ENCODE data around the gene PSMG3. TPM values are rescaled to one million over a fixed set of nuclear protein-coding genes. Genes with fewer than 3 reads are reported as not detected.
A peak's percentile ranks its signal among the peaks of the same experiment; 100 is the strongest.

Gene PSMG3
- total RNA-seq, 1 experiment from 2014 or later: 49.8 TPM

DNA sequence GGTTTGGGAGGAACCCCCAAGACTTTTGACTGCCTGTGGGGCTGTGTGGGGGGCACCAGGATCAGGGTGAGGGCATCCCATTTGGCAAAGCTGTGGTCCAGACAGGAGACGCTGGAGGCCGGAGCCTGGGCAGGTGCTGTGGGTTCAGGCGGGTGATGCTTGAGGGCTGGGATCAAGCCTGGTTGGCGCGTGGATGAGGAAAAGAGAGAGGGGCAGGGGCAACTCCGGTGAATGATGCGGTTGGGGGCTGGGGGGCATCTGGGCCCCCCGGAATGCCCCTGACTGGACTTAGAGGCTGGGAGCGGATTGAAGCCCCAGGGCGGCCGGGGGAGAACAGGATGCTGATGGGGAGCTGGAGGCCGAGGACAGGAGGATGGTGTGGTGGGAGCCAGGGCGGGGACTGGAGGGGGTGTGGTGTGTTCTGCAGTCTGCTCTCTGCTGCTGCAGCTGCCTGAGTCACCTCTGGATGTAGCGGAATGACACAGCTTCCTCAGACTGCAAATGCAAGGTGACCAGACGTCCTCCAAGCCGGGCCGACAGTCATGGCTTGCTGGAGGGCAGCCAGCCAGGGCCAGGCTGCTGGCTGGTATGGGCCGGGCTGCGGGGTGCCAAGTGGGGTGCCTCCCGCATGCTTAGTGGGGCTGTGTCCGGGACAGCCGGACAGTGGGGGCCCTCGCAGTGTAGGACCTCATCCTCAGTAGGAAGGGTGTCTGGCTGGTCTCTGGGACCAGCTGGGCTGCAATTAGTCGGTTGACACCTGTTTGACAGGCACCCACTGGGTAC, 36.1 kb downstream of the PSMG3 start:
- Histone ChIP-seq H3K36me3 (replicated peaks; ENCODE audit: control insufficient read depth, insufficient read depth, low read length) (no peaks in the 10 kb centered on the region), H3K27me3 (ENCODE audit: control insufficient read depth, insufficient read depth, low read length) (no peaks in the 10 kb centered on the region; the same call in 1 of the 2 replicates), H3K4me3 (ENCODE audit: insufficient read depth, low read depth, low read length) (no peak overlapping the region)
- peak; percentile 55 for DNase-seq

DNA sequence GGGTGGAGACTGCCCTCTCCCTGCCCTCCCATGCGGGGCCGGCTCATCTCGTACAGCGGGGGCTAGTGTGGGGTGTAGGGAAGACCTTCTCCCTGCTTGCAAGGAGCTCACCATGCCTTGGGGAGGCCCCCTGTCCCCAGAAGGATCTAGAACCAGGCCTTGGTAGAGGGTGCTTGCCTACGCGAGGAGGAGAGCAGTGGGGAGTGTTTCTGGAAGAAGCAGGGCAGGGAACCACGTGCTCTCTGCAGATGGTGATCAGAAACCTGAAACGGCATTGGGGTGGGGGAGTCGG, 36.6 kb downstream of the PSMG3 start:
- Histone ChIP-seq H3K4me3 (ENCODE audit: insufficient read depth, low read depth, low read length) (no peak overlapping the region), H3K36me3 (replicated peaks; ENCODE audit: control insufficient read depth, insufficient read depth, low read length) (no peaks in the 10 kb centered on the region), H3K27me3 (ENCODE audit: control insufficient read depth, insufficient read depth, low read length) (no peaks in the 10 kb centered on the region; the same call in 1 of the 2 replicates)
- no peak for DNase-seq

DNA sequence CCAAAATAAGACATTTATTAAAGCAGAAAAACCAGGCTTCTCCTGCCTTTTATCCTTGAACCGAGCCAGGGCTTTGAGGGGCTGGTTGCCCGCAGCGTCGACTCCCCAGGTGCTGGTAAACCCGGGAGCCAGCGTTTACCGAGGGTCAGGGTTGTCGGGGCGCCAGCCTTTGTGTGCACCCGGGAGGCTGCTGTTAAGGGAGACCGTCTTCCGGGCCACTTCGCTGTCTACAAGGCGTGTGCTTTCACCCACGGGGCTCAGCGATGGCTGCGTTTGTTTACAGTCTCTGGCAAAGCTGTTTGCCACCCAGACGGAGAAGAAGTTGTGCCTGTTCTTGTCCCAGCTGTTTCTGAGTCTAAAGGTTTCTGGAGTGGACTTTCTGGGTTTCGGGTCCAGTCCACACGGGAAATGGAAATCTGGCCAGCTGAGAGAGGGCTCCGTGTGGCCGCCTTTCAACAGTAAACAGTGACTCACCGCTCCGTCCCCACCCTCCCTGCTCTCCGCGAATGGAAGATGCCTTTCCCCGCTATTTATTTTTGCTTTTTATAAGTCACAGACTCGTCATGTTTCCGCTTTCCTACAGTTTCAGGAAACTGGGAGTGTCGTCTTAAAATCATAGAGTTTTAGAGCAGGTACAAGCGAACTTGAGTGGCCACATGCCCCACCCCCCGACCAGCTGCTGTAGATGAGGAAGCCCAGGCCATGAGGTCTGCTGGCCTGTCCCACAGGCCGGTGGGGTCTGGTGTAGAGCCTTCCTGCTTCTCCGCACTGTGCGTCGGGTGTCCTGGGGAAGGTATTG, 37.2 kb downstream of the PSMG3 start:
- peak; percentile 70 for DNase-seq
- Histone ChIP-seq H3K36me3 (replicated peaks; ENCODE audit: control insufficient read depth, insufficient read depth, low read length) (no peaks in the 10 kb centered on the region), H3K27me3 (ENCODE audit: control insufficient read depth, insufficient read depth, low read length) (no peaks in the 10 kb centered on the region; the same call in 1 of the 2 replicates), H3K4me3 (ENCODE audit: insufficient read depth, low read depth, low read length) (peak overlapping the region; percentile 3; the same call in 1 of the 2 replicates)

DNA sequence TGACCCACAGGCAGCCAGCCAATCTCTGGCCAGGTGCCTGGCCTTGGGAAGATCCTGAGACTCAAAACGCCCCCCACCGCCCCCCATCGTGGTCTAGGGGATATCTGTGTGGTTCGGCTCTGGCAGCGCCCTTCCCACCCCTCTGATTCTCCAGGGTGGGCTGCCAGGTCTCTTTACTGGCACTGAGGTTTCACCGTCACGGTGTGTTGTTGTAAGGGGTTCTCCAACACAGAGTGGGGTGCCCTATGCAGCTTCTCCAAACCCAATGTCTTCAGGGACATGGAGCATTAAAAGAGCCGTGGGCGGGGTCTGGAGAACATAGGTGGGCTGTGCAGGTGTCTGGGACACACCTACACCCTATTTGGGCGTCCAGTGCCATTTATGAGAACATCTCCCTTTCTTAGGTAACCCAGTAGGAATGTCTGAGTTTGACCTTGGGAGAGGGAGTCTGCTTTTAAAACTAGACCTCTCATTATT, 37.8 kb downstream of the PSMG3 start:
- H3K27me3 ChIP-seq (ENCODE audit: control insufficient read depth, insufficient read depth, low read length): no peaks in the 10 kb centered on the region; the same call in 1 of the 2 replicates
- H3K4me3 ChIP-seq (ENCODE audit: insufficient read depth, low read depth, low read length): peak overlapping the region; percentile 3; the same call in 1 of the 2 replicates
- DNase-seq: no peak
- no peaks in the 10 kb centered on the region for H3K36me3 ChIP-seq (replicated peaks; ENCODE audit: control insufficient read depth, insufficient read depth, low read length)

DNA sequence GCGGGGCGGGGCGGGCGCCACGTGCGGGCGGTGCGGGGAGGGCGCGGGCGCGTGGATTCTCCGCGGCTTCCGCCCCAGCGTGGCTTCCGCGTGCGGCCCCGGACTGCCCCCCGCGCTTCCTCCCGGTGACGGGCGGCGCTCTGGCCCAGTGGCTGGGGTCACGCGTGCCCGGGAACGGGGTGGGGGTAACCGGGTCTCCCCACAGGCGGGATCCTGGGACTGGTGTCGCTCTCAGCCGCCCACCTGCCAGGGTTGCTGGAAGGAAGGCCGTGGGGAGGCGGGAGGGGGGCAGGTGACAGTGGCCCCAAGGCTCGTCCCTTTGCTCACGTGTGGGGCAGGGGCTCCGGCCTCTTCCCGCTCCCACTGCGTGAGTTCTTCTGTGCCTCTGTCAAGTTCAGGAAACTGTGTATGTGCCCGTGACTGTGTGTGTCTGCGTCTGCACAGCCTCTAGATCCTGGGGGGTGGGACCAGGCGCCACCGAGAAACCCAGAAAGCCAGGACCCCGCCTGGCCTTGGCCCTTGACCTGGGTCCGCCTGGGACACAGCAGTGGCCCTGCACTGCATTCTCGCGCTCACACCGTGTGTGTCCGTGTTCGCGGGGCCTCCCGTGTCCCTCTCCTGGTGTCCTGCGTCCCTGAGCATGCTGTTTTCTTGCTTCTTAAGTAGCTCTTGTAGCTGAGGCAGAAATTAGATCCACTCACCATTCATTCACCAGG, 38.4 kb downstream of the PSMG3 start:
- Histone ChIP-seq H3K36me3 (replicated peaks; ENCODE audit: control insufficient read depth, insufficient read depth, low read length) (no peaks in the 10 kb centered on the region), H3K4me3 (ENCODE audit: insufficient read depth, low read depth, low read length) (peak overlapping the region; percentile 38), H3K27me3 (ENCODE audit: control insufficient read depth, insufficient read depth, low read length) (peaks cover under 1% of the 10 kb centered on the region; the same call in 1 of the 2 replicates)
- peak; percentile 82 for DNase-seq

DNA sequence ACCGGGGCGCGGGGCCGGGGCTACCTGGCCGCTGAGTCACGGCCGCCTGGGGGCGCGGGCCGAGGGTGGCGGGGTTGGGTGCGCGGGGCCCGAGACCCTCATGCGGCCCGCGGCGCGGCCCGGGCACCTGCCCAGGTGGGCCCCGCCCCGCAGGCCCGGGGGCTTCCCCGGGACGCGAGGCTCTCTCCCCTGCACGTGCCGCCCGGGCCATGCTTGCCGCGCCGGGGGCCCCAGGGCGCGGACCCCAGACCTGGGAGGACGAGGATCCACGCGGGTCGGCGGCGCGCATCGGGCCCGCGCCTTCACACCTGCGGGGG, 38.9 kb downstream of the PSMG3 start:
- Histone ChIP-seq H3K27me3 (ENCODE audit: control insufficient read depth, insufficient read depth, low read length) (peaks cover 2% of the 10 kb centered on the region; the same call in 1 of the 2 replicates), H3K36me3 (replicated peaks; ENCODE audit: control insufficient read depth, insufficient read depth, low read length) (no peaks in the 10 kb centered on the region), H3K4me3 (ENCODE audit: insufficient read depth, low read depth, low read length) (peak overlapping the region; percentile 38)
- peak; percentile 91 for DNase-seq

DNA sequence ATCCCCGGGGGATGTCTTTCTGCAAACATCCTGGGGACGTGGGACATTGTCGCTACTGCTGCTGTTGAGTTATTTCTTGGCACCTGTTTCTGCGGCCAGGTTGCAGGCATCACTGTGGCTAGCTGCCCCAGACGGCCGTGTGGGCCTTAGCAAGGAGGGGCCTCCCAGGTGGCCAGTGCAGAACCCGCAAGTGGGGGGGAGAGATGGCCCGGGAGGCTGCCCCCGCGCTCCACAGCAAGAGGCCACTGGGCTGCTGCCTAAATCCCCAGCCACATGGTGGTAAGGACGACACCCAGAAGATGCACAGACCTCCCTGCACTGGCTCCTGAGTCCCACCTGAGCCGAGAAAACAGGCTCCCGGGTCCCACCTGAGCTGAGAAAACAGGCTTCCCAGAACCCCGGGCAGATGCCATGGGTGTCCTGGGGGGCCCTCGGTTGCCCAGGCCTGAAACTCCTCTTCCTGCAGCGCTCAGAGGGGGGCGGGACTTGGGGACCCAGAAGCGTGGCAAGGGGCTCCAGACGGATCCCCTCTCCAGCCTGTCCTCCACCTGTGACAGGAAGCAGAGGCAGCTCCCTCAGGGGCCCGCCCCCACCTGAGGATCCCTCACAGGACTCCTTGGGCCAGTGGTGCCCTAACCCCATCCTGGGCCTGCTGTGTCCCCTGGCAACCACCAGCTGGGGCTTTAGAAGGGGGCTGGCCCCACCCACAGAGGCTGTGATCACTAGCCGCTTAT, 40.3 kb downstream of the PSMG3 start:
- DNase-seq: peak; percentile 69
- Histone ChIP-seq H3K27me3 (ENCODE audit: control insufficient read depth, insufficient read depth, low read length) (peaks cover 2% of the 10 kb centered on the region; the same call in 1 of the 2 replicates), H3K36me3 (replicated peaks; ENCODE audit: control insufficient read depth, insufficient read depth, low read length) (no peaks in the 10 kb centered on the region), H3K4me3 (ENCODE audit: insufficient read depth, low read depth, low read length) (no peak overlapping the region)

DNA sequence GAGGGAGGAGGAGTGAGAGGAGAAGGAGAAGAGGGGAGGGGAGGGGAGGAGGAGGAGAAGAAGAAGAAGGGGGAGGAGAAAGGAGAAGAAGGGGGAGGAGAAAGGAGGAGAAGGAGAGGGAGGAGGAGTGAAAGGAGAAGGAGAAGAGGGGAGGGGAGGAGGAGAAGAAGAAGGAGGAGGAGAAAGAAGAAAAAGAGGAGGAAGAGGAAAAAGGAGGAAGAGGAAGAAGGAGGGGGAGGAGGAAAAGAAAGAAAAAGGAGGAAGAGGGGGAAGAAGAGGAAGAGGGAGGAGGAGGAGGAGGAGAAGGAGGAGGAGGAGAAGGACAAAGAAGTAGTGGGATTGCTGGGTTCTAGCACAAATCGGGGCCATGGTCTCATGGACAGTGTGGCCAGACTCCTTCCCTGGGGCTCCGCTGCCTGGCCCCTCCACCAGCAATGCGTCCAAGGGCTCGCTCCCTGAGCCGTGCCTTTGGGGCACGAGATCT, 43.5 kb downstream of the PSMG3 start:
- no peak for DNase-seq

DNA sequence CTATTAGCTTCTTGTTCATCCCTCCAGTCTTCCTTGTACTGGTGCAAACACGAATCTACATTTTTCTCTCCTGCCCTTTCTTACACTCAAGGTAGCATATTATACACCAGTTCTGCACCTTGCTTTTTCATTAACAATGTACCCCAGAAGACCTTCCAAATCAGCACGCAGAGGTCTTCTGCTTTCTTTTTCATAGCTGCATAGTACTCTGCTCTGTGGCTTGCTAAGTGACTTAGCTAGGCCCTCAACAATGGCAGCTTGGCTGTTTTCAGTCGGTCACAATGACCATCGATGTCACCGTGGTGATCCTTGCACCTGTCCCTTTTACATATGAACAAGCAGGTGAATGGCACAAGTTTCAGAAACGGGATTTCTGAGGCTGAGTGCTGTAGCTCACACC, 44.4 kb downstream of the PSMG3 start:
- peaks cover 2% of the 10 kb centered on the region; the same call in 1 of the 2 replicates for H3K27me3 ChIP-seq (ENCODE audit: control insufficient read depth, insufficient read depth, low read length)
- no peak for DNase-seq
- no peak overlapping the region for H3K4me3 ChIP-seq (ENCODE audit: insufficient read depth, low read depth, low read length)
- H3K36me3 ChIP-seq (replicated peaks; ENCODE audit: control insufficient read depth, insufficient read depth, low read length): no peaks in the 10 kb centered on the region

More for the DNA sequence above, 43.5 kb downstream of the PSMG3 start:
- Histone ChIP-seq H3K36me3 (replicated peaks; ENCODE audit: control insufficient read depth, insufficient read depth, low read length) (no peaks in the 10 kb centered on the region), H3K4me3 (ENCODE audit: insufficient read depth, low read depth, low read length) (no peak overlapping the region), H3K27me3 (ENCODE audit: control insufficient read depth, insufficient read depth, low read length) (peaks cover 2% of the 10 kb centered on the region; the same call in 1 of the 2 replicates)

DNA sequence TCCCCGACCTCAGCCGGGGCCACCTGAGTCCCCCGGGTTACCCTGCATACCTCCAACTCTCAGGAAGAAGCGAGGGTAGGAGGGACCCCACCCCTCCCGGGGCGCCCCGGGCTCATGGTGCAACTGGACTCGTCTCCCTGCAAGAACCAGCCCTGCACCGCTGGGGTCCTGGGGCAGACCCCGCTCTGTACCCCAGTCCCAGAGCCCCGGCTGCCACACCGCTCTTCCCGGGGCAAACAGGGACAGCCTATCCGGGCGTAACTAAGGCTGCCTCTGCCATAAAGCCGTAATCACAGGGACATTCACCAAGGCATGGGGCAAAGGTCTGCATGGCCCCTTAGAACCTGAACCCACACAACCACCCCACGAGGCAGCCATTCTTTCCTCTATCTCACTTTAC, 46.0 kb downstream of the PSMG3 start:
- H3K4me3 ChIP-seq (ENCODE audit: insufficient read depth, low read depth, low read length): no peak overlapping the region
- no peaks in the 10 kb centered on the region for H3K36me3 ChIP-seq (replicated peaks; ENCODE audit: control insufficient read depth, insufficient read depth, low read length)
- no peak for DNase-seq
- H3K27me3 ChIP-seq (ENCODE audit: control insufficient read depth, insufficient read depth, low read length): peaks cover 2% of the 10 kb centered on the region; the same call in 1 of the 2 replicates

DNA sequence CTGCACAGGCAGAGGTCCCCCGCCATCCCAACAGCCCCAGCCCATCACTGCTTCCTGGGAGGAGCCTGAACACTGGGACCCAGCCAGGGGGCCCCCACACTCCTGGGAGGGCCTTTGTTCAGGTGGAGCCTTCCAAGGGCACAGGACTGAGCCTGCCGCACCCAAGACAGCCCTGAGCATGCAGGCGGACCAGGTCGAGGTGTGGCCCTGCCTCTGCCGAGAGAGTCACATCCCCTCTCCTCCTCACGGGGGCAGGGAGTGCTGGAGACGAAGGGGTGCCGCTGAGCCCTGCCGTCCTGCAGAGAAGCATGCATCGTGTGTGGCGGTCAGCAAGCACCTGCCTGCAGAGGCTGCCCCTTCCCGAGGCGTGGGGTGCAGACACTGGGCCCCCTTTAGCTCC, 46.6 kb downstream of the PSMG3 start:
- DNase-seq: peak; percentile 89
- H3K27me3 ChIP-seq (ENCODE audit: control insufficient read depth, insufficient read depth, low read length): peaks cover 2% of the 10 kb centered on the region; the same call in 1 of the 2 replicates
- no peaks in the 10 kb centered on the region for H3K36me3 ChIP-seq (replicated peaks; ENCODE audit: control insufficient read depth, insufficient read depth, low read length)
- no peak overlapping the region for H3K4me3 ChIP-seq (ENCODE audit: insufficient read depth, low read depth, low read length)

DNA sequence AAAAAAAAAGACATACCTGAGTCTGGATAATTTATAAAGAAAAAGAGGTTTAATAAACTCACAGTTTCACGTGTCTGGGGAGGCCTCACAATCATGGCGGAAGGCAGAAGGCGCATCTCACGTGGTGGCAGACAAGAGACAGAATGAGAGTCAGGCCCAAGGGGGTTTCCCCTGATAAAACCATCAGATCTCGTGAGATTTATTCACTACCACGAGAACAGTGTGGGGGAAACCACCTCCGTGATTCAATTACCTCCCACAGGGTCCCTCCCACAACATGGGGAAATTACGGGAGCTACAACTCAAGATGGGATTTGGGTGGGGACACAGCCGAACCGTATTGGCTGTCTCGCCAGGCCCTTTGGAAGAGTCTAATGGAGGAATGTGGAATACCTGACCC, 48.4 kb downstream of the PSMG3 start:
- DNase-seq: no peak
- no peaks in the 10 kb centered on the region for H3K36me3 ChIP-seq (replicated peaks; ENCODE audit: control insufficient read depth, insufficient read depth, low read length)
- peaks cover 1% of the 10 kb centered on the region; the same call in 1 of the 2 replicates for H3K27me3 ChIP-seq (ENCODE audit: control insufficient read depth, insufficient read depth, low read length)
- no peak overlapping the region for H3K4me3 ChIP-seq (ENCODE audit: insufficient read depth, low read depth, low read length)

DNA sequence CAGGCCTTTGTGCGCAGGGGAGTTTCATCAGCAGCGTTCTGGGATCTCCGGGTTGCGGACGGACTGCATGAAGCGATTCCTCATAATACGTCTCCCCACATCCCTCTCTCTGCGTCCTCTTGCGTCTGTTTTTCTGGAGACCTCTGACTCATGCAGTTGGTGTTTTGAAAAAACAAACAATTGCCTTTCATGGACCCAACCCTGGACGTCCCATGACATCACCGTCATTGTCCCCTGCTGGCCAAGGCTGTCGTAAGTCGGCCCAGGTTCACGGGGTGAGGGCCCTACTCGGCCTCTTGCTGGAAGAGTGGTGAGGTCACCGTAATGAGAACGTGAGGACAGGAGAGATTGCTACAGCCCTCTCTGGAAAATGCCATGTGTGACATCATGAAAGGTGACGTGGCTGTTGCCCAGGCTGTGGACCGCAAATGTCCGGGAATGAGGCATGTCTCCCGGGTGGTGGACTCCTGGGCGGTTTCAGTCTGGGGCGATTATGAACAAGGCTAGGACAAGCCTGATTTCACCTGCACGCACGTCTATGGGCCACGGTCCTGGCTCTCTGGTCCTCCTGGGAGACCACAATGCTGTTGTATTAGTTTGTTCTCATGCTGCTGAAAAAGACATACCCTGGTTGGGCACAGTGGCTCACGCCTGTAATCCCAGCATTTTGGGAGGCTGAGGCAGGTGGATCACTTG, 49.1 kb downstream of the PSMG3 start:
- Histone ChIP-seq H3K36me3 (replicated peaks; ENCODE audit: control insufficient read depth, insufficient read depth, low read length) (no peaks in the 10 kb centered on the region), H3K4me3 (ENCODE audit: insufficient read depth, low read depth, low read length) (no peak overlapping the region), H3K27me3 (ENCODE audit: control insufficient read depth, insufficient read depth, low read length) (no peaks in the 10 kb centered on the region)
- DNase-seq: no peak
